SJCRH30 (cell line): ENCODE results near the gene RPS8. TPM values are rescaled to one million over a fixed set of nuclear protein-coding genes. Genes with fewer than 3 reads are reported as not detected.
"Not testable (repeated sequence)": the region's sequence is repeated elsewhere in the genome, so short reads cannot be mapped to it uniquely, and the experiment has no call there.

Source experiments
- DNase-seq, 2 experiments: peaks; one replicate each; pipeline ENCODE4 v3.0.0-alpha.2; 2015 to 2020
- H3K27ac ChIP-seq: fragments of 250-450 bp; sonication (Bioruptor Pico); 2 replicates; pipeline ENCODE4 v1.5.1; 2020; ENCODE audit warnings: mild to moderate bottlenecking, moderate library complexity
- H3K27me3 ChIP-seq: fragments of 250-450 bp; sonication (Bioruptor Pico); 2 replicates; pipeline ENCODE4 v1.5.1; 2020; ENCODE audit warnings: mild to moderate bottlenecking, moderate library complexity
- H3K36me3 ChIP-seq: fragments of 250-450 bp; sonication (Bioruptor Pico); 2 replicates; pipeline ENCODE4 v1.5.1; 2020; ENCODE audit warnings: mild to moderate bottlenecking, moderate library complexity
- H3K4me1 ChIP-seq: fragments of 250-450 bp; sonication (Bioruptor Pico); 2 replicates; pipeline ENCODE4 v1.5.1; 2020; ENCODE audit warnings: mild to moderate bottlenecking, moderate library complexity
- H3K4me3 ChIP-seq: fragments of 250-450 bp; sonication (Bioruptor Pico); 2 replicates; pipeline ENCODE4 v1.5.1; 2020; ENCODE audit warnings: mild to moderate bottlenecking, moderate library complexity
- H3K9me3 ChIP-seq: fragments of 250-450 bp; sonication (Bioruptor Pico); replicated peaks from 2 replicates; pipeline ENCODE4 v1.5.1; 2020; ENCODE audit warnings: mild to moderate bottlenecking, moderate library complexity
- total RNA-seq: library from RNA; depleted of rRNA; stranded (reverse); fragments of >200 nt; shearing (Covaris generic); gene quantifications from 2 replicates; pipeline ENCODE4 v1.2.3, GENCODE V29; 2014

The RPS8 gene
- total RNA-seq, 1 experiment from 2014 or later: 3,167 TPM

DNA sequence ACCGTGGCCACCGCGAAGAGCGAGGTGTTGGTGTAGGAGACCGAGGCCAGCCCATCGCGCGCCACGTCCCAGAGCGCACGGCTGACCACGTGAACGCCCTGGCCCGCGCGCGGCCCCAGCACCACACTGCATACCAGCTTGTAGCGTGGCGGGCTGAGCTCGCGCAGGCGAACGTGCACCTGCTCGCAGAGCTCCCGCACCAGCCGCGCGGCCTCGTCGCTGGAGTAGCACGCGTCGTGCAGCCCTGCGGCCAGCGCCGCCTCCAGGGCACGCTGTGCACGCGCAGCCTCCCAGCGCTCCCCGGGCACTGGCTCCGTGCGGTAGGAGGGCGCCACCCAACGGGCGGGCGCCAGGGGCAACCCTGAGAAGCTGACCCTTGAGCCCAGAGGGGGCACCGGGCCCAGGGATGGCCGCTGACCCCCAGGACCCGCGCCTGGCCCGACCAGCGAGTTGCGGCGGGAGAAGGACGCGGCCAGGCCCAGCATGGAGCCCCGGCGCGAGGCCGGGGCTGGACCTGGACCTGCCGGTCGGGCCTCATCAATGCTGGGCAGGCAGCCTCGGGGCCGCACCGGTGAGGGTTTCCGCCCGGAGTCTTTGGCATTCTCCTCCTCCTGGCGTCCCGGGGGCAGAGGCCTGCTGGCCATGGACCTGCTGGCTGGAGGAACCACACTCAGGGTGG lies 30.8 kb downstream of the RPS8 start:
- Histone ChIP-seq H3K36me3 (peaks cover 11% of the 10 kb centered on the region; the same call in 1 of the 2 replicates), H3K9me3 (no peaks in the 10 kb centered on the region), H3K4me1 (peaks cover 42% of the 10 kb centered on the region), H3K27me3 (no peaks in the 10 kb centered on the region), H3K4me3 (no peak overlapping the region), H3K27ac (no peak overlapping the region; the same call in 1 of the 2 replicates)
- DNase-seq: no peak

DNA sequence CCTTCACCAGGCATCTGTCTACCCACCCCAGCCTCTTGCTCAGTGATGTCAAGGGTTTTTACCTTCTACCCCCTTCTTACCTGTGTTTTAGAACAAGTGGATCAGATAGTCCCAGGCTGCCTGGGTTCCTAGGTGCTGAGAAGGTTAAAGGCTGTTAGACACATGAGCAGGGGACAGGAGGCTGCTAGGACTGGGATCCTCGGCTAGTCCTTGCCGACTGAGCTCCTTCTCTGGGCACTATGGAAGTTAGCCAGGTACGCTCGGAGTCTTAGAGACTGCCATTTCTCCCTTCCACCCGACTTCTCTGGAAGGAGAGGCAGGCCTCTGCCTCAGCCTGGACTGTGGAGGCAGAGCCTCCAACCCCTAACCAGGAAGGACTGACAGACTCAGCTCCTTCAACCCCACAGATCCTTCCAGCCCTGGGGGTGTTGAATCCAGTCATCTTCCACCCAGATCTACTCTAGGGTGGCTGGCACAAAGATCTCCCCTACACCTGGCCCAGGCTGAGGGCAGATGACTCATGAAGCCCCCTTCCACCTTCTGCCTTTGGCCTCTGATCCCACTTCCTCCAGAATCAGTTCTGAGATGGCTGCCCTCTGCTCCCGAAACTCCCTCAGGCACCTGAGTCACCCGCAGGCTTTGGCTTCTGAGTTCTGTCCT lies 31.5 kb downstream of the RPS8 start, which contains the start of gene DYNLT4:
Gene DYNLT4 (minus strand): TSS at position 648 of the 660 bp plus-strand sequence. CDS start 683 bp downstream, outside the sequence.
- peak within 1 kb of the TSS; percentile 93 for H3K27ac ChIP-seq
- DNase-seq: no peak
- peaks cover 11% of the 10 kb centered on the region; the same call in 1 of the 2 replicates for H3K36me3 ChIP-seq
- H3K27me3 ChIP-seq: no peaks in the 10 kb centered on the region
- no peaks in the 10 kb centered on the region for H3K9me3 ChIP-seq
- peaks cover 41% of the 10 kb centered on the region for H3K4me1 ChIP-seq
- peak within 1 kb of the TSS; percentile 28 for H3K4me3 ChIP-seq

GRCh38 chr1:44807364-44808062 lies 32.2 kb downstream of the RPS8 start:
- peaks cover 11% of the 10 kb centered on the region; the same call in 1 of the 2 replicates for H3K36me3 ChIP-seq
- H3K27me3 ChIP-seq: no peaks in the 10 kb centered on the region
- H3K9me3 ChIP-seq: no peaks in the 10 kb centered on the region
- DNase-seq: peak; percentile 90 to 92
- H3K27ac ChIP-seq: peak overlapping the region; percentile 93
- peaks cover 34% of the 10 kb centered on the region for H3K4me1 ChIP-seq
- H3K4me3 ChIP-seq: peak overlapping the region; percentile 28

DNA sequence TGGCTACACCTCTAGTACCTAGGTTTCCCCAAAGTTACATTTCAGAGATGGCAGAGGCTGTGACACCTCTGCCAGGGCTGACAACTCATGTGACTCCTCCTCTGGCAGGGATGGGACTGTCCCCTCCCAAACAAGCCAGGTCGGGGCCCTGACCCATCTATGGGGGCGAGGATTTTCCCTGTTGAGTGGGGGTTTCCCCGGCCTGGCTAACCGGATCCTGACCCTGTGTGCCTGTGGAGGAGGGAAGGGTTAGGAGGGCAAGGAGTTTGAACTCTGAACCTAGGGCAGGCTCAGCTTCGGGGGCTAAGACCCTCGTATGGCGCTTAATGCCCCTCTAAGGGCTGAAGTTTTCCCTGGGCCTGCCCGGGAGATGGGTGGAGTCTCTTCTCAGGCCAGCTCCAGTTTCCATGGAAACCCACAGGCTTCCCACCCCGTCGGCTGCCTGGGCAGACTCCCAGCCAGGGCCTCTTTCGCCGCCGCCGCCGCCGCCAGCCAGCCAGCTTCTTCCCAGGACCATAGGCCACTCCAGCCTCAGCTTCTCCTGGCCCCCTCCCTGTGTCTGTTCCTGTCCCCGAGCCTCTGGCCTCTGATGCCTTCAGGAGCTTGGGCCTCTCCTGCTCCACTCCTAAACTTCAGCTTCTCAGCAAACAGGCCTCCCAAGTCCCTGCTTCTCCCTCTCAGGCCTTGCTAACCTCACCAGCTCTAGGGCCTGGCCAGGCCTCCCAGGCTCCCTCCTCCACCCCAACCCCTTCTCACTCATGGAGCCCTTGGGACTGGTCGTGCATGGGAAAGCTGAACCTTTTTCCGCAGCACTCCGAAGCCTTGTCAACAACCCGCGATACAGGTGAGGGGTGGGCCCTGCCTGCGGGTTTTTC lies 33.0 kb downstream of the RPS8 start, which contains the start of gene BTBD19:
Gene BTBD19 (plus strand): TSS at position 461 of the 875 bp plus-strand sequence. CDS start 298 bp downstream, at position 759.
- Histone ChIP-seq H3K36me3 (peaks cover 5% of the 10 kb centered on the region; the same call in 1 of the 2 replicates), H3K4me1 (peaks cover 30% of the 10 kb centered on the region), H3K27ac (peak within 1 kb of the TSS; percentile 93), H3K4me3 (peak within 1 kb of the TSS; percentile 28), H3K9me3 (no peaks in the 10 kb centered on the region), H3K27me3 (no peaks in the 10 kb centered on the region)
- peak; percentile 88 for DNase-seq

- Histone ChIP-seq H3K27ac (peak overlapping the region; percentile 93; the same call in 1 of the 2 replicates), H3K4me3 (no peak overlapping the region), H3K4me1 (peaks cover 30% of the 10 kb centered on the region), H3K9me3 (no peaks in the 10 kb centered on the region), H3K36me3 (peaks cover 5% of the 10 kb centered on the region; the same call in 1 of the 2 replicates), H3K27me3 (no peaks in the 10 kb centered on the region)
- no peak for DNase-seq
These were observed 33.9 kb downstream of the RPS8 start for GRCh38 chr1:44808938-44809917.

GRCh38 chr1:44810101-44810761 lies 34.9 kb downstream of the RPS8 start:
- H3K27ac ChIP-seq: no peak overlapping the region
- DNase-seq: no peak
- peaks cover 30% of the 10 kb centered on the region for H3K4me1 ChIP-seq

DNA sequence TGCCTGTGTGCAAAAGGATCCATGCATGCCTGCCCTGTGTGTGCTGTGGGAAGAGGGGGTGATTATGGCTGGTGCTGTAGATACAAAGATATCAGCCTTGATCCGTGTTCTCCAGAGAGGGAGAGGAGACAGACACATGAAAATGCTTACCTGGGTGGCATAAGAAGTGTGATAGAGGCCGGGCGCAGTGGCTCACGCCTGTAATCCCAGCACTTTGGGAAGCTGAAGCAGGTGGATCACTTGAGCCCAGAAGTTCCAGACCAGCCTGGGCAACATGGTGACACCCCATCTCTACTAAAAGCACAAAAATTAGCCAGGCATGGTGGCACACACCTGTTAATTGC lies 35.4 kb downstream of the RPS8 start:
- H3K4me1 ChIP-seq: peaks cover 30% of the 10 kb centered on the region
- not testable (repeated sequence) for H3K4me3 ChIP-seq, DNase-seq

More at GRCh38 chr1:44810101-44810761, 34.9 kb downstream of the RPS8 start:
- peaks cover 5% of the 10 kb centered on the region; the same call in 1 of the 2 replicates for H3K36me3 ChIP-seq
- no peaks in the 10 kb centered on the region for H3K9me3 ChIP-seq
- H3K4me3 ChIP-seq: no peak overlapping the region
- H3K27me3 ChIP-seq: no peaks in the 10 kb centered on the region

DNA sequence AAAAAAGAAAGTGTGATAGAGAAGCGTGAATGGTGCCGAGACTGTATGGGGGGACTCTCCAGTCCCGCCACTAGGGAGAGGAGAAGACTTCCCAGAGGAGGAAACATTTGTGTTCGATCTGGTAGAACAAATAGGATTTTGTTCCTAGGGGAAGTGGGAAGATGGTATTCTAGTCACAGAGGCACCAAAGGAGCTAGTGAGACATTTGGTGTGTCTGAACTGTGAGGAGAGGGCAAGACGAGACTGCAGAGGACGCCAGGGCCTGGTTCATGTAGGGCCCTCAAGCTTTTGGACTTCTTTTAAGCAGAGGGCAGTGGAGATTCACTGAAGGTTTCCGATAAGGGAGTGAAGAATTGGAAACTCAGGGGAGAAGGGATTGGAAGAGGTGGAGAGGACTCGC lies 35.9 kb downstream of the RPS8 start:
- H3K4me1 ChIP-seq: peaks cover 30% of the 10 kb centered on the region
- H3K27ac ChIP-seq: no peak overlapping the region
- no peaks in the 10 kb centered on the region for H3K36me3 ChIP-seq
- H3K4me3 ChIP-seq: no peak overlapping the region
- no peaks in the 10 kb centered on the region for H3K27me3 ChIP-seq
- DNase-seq: no peak
- H3K9me3 ChIP-seq: no peaks in the 10 kb centered on the region

More for the DNA sequence above, 35.4 kb downstream of the RPS8 start:
- not testable (repeated sequence) for H3K27ac ChIP-seq, H3K9me3 ChIP-seq, H3K36me3 ChIP-seq, H3K27me3 ChIP-seq

DNA sequence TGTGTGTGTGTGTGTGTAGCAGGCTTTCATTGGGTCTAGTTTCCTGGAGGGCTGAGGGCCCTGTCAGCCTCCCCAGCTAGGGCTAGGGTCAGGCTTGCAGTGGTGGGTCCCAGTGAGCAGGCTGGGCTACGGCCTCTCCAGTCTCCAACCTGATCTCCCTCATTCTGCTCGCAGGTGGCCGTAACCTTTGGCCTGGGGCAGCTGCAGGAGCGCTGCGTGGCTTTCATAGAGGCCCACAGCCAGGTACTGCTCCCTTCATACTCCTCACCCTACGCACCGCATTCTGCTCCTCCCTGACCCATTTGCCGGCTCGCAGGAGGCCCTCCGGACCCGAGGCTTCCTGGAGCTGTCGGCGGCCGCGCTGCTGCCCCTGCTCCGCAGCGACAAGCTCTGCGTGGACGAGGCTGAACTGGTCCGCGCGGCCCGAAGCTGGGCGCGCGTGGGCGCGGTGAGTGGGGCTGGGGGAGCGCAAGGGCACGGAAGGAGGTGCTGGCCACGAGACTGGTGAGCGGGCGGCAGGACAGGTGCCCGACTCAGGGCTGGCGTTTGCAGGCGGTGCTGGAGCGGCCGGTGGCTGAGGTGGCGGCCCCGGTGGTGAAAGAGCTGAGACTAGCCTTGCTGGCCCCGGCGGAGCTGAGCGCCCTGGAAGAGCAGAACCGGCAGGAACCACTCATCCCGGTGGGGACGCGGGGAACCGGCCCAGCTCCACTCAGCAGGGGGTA lies 37.6 kb downstream of the RPS8 start:
- Histone ChIP-seq H3K4me3 (no peak overlapping the region), H3K4me1 (peaks cover 14% of the 10 kb centered on the region; the same call in 1 of the 2 replicates), H3K36me3 (no peaks in the 10 kb centered on the region), H3K27me3 (no peaks in the 10 kb centered on the region), H3K9me3 (no peaks in the 10 kb centered on the region), H3K27ac (no peak overlapping the region)
- peak in 1 of 2 experiments; percentile 3 for DNase-seq

- H3K27ac ChIP-seq, H3K4me1 ChIP-seq, H3K9me3 ChIP-seq, H3K27me3 ChIP-seq, DNase-seq, H3K4me3 ChIP-seq, H3K36me3 ChIP-seq: not testable (repeated sequence)
These were observed 40.6 kb downstream of the RPS8 start for GRCh38 chr1:44815926-44816325.

DNA sequence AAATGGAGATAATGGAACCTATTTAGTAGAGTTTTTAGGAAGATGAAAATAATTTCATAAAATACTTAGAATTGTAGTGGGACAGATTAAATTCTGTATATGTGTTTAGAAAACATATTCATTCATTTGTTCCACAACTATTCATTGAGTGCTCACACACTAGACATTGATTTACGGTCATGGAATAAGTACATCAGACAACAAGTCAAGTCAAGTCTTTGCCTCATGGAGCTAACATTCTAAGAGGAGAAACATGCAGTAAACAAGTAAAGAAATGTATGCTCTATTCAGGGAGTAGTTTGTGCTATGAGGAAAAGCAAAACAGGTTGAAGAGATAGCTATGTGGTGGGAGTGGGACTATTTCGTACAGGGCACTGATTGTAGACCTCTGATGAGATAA lies 42.0 kb downstream of the RPS8 start:
- Histone ChIP-seq H3K4me1 (no peaks in the 10 kb centered on the region), H3K27me3 (no peaks in the 10 kb centered on the region), H3K36me3 (no peaks in the 10 kb centered on the region), H3K4me3 (no peak overlapping the region), H3K27ac (no peak overlapping the region), H3K9me3 (no peaks in the 10 kb centered on the region)
- DNase-seq: no peak

DNA sequence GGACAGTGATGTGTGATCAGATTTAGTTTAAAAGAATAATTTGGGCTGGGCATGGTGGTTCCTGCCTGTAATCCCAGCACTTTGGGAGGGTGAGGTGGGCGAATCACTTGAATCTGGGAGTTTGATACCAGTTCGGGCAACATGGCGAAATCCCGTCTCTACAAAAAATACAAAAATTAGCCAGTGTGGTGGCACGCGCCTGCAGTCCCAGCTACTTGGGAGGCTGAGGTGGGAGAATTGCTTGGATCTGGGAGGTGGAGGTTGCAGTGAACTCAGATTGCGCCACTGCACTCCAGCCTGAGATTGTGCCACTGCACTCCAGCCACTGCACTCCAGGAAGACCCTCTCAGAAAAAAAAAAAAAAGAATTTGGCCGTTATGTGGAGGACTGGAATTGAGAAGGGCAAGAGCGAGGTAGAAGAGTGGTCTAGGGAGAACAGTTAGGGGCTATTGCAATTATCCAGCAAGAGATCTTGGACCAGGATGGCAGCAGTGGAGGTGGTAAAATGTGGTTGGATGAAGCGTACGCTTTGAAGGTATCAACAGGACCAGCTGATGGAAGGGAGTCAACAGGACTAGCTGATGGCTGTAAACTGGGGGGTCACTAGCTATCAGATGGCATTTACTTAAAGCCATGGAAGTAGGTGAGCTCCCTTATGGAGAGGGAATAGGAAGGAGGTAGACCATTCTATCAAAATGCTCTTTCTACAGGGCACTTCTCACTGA lies 42.6 kb downstream of the RPS8 start:
- H3K4me1 ChIP-seq: no peaks in the 10 kb centered on the region
- no peak for DNase-seq
- no peak overlapping the region for H3K4me3 ChIP-seq
- H3K27ac ChIP-seq: no peak overlapping the region
- H3K27me3 ChIP-seq: no peaks in the 10 kb centered on the region
- no peaks in the 10 kb centered on the region for H3K36me3 ChIP-seq
- H3K9me3 ChIP-seq: no peaks in the 10 kb centered on the region
